Ramos (cell line): Measurements from ENCODE around the gene KIF20A.
"Not testable (repeated sequence)": the region's sequence is repeated elsewhere in the genome, so short reads cannot be mapped to it uniquely, and the experiment has no call there.

ENCODE experiments used
- in situ Hi-C: fragments of 300-500 bp; cut with MboI; formaldehyde crosslinking; loops from one replicate; pipeline ENCODE4 v1.14.3; 2022; ENCODE audit warnings: low sequenced_read_pairs; ENCODE audit not compliant: unreplicated experiment

Gene KIF20A

DNA sequence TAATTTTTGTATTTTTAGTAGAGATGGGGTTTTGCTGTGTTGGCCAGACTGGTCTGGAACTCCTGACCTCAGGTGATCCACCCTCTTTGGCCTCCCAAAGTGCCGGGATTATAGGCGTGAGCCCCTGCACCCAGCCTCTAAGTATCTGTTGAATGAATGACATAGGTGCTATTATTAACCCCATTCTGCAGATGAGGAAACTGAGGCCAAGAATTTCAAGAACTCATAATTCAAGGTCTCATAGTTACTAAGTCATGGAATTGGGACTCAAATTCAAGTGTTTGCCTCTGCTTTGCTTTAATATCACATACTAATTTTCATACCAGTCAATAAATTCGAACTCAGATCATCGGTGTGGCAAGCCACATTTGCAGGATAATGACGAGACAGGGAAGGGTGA, 1.9 kb downstream of the KIF20A start:
- in situ Hi-C loops = loop anchor here (10.0 kb wide), 1 partner anchor 234 kb away; no protein-coding TSS in a partner anchor

GRCh38 chr5:138182808-138183207, 3.9 kb downstream of the KIF20A start:
- in situ Hi-C loops = loop anchor here (10.0 kb wide), 1 partner anchor 232 kb away; no protein-coding TSS in a partner anchor

DNA sequence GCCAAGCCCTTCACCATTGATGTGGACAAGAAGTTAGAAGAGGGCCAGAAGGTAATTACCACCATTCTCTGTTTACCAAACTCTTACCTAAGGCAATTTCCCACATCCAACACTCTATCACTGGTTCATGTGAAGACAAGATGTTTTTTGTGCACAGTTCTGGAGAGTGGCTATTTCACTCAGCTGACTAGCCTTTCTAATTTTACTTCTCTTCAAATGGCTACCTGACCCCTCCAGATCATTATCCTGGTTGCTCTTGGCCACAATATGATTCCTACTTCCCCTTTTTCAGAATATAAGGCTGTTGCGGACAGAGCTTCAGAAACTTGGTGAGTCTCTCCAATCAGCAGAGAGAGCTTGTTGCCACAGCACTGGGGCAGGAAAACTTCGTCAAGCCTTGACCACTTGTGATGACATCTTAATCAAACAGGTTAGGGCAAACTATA, 7.1 kb downstream of the KIF20A start:
- in situ Hi-C loops = loop anchor here (10.0 kb wide), 1 partner anchor 229 kb away; no protein-coding TSS in a partner anchor

DNA sequence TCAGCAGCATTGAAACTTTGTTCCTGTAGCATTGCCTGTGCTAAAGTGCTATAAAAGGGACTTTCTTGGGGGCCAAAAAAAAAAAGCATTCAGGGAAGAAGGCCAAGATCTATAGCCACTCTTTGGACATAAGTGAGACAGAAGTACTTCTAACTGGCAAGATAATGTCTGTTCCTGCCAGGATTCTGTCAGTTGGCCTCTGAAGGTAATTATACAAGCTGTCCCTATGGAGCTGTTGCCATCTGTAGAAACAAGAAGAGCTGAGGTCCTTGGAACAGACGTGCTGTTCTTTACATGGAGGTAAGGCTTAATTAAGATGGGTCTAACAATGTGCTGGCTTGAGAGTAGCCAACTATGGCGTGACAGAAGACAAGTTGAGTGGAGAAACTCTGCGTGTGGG, 9.7 kb downstream of the KIF20A start:
- in situ Hi-C loops = loop anchor here (10.0 kb wide), 1 partner anchor 226 kb away; no protein-coding TSS in a partner anchor

DNA sequence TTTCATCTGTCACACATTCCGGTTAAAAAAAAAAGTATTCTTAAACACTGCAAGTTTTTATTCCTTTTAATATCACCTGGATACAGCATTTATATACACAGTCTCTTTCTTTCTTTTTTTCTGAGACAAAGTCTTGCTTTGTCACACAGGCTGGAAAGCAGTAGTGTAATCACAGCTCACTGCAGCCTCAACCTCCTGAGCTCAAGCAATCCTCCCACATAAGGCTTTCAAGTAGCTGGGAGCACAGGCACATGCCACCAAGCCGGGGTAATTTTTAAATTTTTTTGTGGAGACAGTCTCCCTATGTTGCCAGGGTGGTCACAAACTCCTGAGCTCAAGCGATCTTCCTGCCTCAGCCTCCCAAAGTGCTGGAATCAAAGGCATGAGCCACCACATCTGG, 13.9 kb downstream of the KIF20A start:
- in situ Hi-C loops = no loop called here

DNA sequence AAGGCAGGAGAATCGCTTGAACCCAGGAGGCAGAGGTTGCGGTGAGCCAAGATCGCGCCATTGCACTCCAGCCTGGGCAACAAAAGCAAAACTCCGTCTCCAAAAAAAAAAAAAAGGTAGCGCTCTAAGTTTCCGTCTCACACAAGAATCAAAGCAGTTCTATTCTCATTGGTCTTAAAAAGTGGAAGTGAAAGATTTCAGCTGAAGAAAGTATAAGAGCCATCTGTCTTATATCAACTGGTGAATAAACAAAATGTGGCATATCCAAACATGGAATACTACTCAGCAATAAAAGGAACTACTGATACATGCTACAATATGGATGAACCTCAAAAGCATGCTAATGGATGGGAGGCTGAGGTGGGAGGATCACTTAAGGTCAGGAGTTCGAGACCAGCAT, 14.9 kb downstream of the KIF20A start:
- in situ Hi-C loops = not testable (repeated sequence)

GRCh38 chr5:138210985-138211384, 32.1 kb downstream of the KIF20A start:
- in situ Hi-C loops = no loop called here

DNA sequence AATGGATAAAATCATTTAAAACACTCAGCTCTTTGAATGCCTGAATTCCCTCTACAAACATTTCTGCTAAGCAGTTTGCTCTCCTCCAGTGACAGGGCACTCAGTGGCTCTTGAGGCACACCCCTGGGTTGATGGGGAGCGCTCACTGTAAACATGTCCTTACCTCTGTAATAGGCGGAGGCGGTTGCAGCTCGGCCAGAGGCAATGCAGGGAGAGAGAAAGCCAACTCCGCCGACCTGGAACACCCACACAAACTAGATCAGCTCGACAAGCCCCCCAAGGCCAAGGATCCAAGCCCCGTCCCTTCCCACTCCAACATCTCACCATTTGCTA, 33.9 kb downstream of the KIF20A start:
- in situ Hi-C loops = no loop called here

GRCh38 chr5:138213161-138214029, 34.5 kb downstream of the KIF20A start, which contains the start of gene CDC23:
Gene CDC23, minus strand, starts transcription at chr5:138213323. Its CDS starts 11 bp downstream, at chr5:138213312.
- in situ Hi-C loops = no loop called here

DNA sequence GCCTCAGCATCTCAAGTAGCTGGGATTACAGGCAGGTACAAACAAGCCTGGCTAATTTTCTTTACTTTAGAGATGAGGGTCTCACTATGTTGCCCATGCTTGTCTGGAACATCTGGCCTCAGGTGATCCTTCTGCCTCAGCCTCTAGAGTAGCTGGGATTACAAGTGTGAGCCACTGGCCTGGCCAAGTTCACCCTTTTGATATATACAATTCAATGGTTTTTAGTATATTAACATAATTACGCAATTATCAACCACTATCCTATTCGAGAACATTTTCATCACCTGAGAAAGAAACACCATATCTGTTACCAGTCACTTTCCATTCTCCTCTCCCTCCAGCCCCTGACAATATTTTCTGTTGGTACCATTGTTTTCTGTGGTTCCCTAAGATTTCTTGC, 37.9 kb downstream of the KIF20A start:
- in situ Hi-C loops = no loop called here

- in situ Hi-C loops = no loop called here
Observed at GRCh38 chr5:138223532-138223931, 44.6 kb downstream of the KIF20A start.

- in situ Hi-C loops = no loop called here
Observed at GRCh38 chr5:138224712-138225111, 45.8 kb downstream of the KIF20A start.

DNA sequence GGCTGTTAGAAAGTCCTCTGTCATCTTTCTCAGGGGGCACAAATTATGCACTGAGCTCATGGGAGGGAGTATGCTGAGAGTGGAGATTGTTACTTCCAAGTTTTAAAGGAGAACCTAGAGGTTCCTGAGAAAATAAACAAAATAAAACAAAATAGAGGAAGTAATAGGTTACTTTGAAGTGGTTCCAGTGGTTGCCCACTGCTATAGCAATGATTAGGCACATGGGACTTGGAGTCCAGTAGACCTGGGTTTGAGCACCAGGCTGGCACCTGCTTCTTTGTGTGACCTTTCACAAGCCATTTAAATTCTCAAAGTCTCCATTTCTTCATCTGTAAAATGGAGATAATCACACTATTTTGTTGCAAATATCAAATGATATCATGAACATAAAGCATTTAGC, 48.0 kb downstream of the KIF20A start:
- in situ Hi-C loops = no loop called here

DNA sequence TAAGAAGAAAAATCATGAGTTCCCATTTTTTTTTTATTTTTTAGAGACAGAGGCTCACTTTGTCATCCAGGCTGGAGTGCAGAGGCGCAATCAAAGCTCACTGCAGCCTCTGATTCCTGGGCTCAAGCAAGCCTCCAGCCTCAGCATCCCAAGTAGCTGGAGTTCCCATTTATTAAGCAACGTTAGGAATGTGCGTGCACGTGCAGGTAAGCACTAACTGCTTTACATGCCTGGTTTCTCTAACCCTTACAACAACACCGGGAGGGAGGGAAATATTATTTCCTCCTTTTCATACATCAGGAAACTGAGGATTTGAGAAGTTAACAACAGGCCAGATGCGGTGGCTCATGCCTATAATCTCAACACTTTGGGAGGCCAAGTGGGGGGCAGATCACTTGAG, 50.5 kb downstream of the KIF20A start:
- in situ Hi-C loops = no loop called here

DNA sequence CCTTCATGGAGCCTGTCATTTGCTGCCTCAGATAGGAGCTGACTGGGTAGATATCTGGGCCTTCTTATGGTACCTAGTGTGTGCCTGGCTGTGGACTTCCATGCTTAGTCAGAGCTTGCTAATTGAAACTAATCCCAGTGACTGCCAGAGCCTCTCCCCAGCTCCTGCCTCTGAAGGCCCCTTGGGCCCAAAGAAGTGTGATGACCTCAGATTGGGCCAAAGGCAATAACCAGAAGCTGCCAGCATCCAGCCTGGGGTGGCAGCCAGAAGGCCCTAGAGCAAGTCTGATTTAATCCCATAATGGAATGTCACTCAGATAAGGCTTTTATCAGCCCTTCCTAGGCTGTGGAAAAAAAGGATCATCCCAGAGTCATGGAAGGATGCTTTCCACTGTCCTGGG, 51.3 kb downstream of the KIF20A start:
- in situ Hi-C loops = no loop called here

DNA sequence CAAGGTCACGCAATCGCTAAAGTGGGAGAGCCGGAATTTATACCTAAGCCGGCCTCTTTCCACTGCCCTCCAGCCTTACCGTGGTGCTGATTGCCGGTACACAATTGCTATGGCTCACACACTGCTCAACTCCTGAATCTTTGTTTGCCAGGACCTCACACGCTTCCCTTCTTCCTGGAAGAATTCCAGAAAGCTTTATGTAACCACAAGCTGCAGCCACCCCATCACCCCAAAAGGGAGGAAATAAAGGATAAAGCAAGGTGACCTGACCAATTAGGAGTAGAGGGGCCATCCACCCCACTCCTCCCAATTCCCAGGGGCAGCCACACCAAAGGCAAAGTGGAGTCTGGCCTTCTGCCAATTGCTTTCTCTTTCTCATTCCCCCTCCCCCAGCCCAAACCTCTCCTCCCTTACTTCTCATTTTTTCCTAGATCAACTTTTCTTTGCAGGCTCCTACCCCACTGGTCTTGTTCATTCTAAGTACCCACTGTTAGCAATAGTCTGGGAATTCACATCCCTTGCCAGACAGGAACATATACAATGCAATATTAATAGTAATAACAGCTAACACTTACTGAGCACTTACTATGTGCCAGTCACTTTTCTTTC, 52.2 kb downstream of the KIF20A start:
- in situ Hi-C loops = no loop called here

GRCh38 chr5:138233280-138233679, 54.4 kb downstream of the KIF20A start:
- in situ Hi-C loops = no loop called here

DNA sequence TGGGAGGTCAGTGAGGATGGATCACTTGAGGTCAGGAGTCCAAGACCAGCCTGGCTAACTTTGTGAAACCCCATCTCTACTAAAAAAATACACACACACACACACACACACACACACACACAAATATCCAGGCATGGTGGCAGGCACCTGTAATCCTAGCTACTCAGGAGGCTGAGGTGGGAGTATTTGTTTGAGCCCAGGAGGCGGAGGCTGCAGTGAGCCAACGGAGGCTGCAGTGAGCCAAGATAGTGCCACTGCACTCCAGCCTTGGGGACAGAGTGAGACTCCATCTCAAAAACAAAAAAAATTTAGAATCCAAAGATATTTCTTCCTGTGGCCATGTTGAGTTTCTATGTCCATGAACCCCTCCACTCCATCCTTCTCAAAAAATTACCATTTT, 55.7 kb downstream of the KIF20A start:
- in situ Hi-C loops = no loop called here
